CD4-positive, alpha-beta memory T cell (primary cell): ENCODE results near the gene IQSEC3. TPM values are rescaled to one million over a fixed set of nuclear protein-coding genes. Genes with fewer than 3 reads are reported as not detected.
"Not testable (repeated sequence)": the region's sequence is repeated elsewhere in the genome, so short reads cannot be mapped to it uniquely, and the experiment has no call there.

Source experiments
- CTCF ChIA-PET: fragments of 350-600 bp; sonication (Branson Sonifier 250); formaldehyde crosslinking; loops from one replicate; lab custom pipeline; 2021; ENCODE audit warnings: inconsistent platforms; ENCODE audit not compliant: partially characterized antibody; lab: Charles Lee
- POLR2A ChIA-PET: fragments of 350-600 bp; sonication (Branson Sonifier 250); formaldehyde crosslinking; loops from one replicate; lab custom pipeline; 2021; ENCODE audit not compliant: partially characterized antibody; lab: Charles Lee
- DNase-seq, 5 donors: peaks; one replicate each; pipeline versions ENCODE4 v3.0.0 to v3.0.0-alpha.2; 2020 to 2022; ENCODE audit warnings: mixed read lengths in 1 of 5
- H3K27ac ChIP-seq: one replicate; pipeline ENCODE4 v1.7.0; 2013; ENCODE audit warnings: low read depth, low read length
- H3K27me3 ChIP-seq: 2 replicates; pipeline ENCODE4 v1.7.0; 2013; ENCODE audit warnings: mild to moderate bottlenecking, low read length, moderate library complexity; ENCODE audit not compliant: insufficient read depth
- H3K36me3 ChIP-seq: 2 replicates; pipeline ENCODE4 v1.7.0; 2013; ENCODE audit warnings: mild to moderate bottlenecking, low read length, moderate library complexity; ENCODE audit not compliant: insufficient read depth
- H3K4me1 ChIP-seq: 2 replicates; pipeline ENCODE4 v1.7.0; 2013; ENCODE audit warnings: mild to moderate bottlenecking, low read length, moderate library complexity; ENCODE audit not compliant: insufficient read depth
- H3K4me3 ChIP-seq, 2 donors: one replicate each; pipeline ENCODE4 v1.7.0; 2013; ENCODE audit warnings: low read length in 2 of 2, mild to moderate bottlenecking in 1 of 2
- H3K9me3 ChIP-seq, 2 donors: one replicate each; pipeline ENCODE4 v1.7.0; 2013; ENCODE audit warnings: low read length in 2 of 2, control low read depth in 1 of 2; ENCODE audit not compliant: control insufficient read depth in 1 of 2
- H3K27ac Mint-ChIP-seq, 7 donors: one replicate each; pipeline ENCODE4 v1.8.0; 2020 to 2021; ENCODE audit warnings: mixed read lengths in 7 of 7, mild to moderate bottlenecking in 6 of 7, inconsistent platforms in 3 of 7, moderate library complexity in 3 of 7
- H3K27me3 Mint-ChIP-seq, 2 donors: one replicate each; pipeline ENCODE4 v1.8.0; 2020 to 2021; ENCODE audit warnings: mixed read lengths in 2 of 2
- H3K36me3 Mint-ChIP-seq, 2 donors: one replicate each; pipeline ENCODE4 v1.8.0; 2020 to 2021; ENCODE audit warnings: mixed read lengths in 2 of 2, inconsistent platforms in 1 of 2, mild to moderate bottlenecking in 1 of 2
- H3K4me1 Mint-ChIP-seq, 4 donors: one replicate each; pipeline ENCODE4 v1.8.0; 2020 to 2021; ENCODE audit warnings: mixed read lengths in 4 of 4, mild to moderate bottlenecking in 1 of 4
- H3K4me3 Mint-ChIP-seq, 8 donors: one replicate each; pipeline ENCODE4 v1.8.0; 2020 to 2021; ENCODE audit warnings: mixed read lengths in 8 of 8, mild to moderate bottlenecking in 7 of 8, moderate library complexity in 6 of 8, inconsistent platforms in 3 of 8
- H3K9me3 Mint-ChIP-seq, 8 donors: one replicate each; pipeline ENCODE4 v1.8.0; 2020 to 2021; ENCODE audit warnings: mixed read lengths in 8 of 8, mild to moderate bottlenecking in 5 of 8, inconsistent platforms in 3 of 8, moderate library complexity in 1 of 8
- intact Hi-C: fragments of 100-400 bp; cut with micrococcal nuclease; formaldehyde crosslinking; loops from one replicate; pipeline ENCODE4 v1.15.1; 2023
- polyA plus RNA-seq, 2 donors: library from polyadenylated mRNA; unstranded; fragments of 300-500 nt; fragmentation: Illumina TruSeq; gene quantifications; one replicate each; pipeline ENCODE4 v1.2.3, GENCODE V29; 2021
- total RNA-seq, 2 experiments: library from RNA; stranded (reverse); gene quantifications; one replicate each; pipeline ENCODE4 v1.2.3, GENCODE V29; 2021

The IQSEC3 gene
- total RNA-seq (under 1 TPM; 0.84 to 0.91 TPM), polyA plus RNA-seq (not detected)

DNA sequence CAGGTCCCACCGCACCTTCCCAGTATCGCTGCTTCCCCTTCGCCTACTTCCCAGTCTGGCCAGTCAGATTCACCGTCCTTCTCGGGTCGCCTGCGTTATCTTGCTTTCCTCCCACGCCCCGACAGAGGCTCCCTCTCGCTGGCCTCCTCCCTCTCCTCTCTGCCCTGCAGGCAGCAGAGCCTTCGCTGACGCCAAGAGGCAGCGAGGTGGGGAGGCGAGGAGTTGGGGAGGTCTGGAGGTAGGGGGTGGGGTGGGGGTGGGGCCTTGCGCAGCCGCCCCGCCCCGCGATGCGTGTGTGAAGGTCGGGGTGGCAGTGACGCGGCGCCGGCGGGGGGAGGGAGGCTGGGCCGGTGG lies at the start of gene IQSEC3:
Gene IQSEC3, plus strand, starts transcription at position 340 of the 354 bp plus-strand sequence. CDS start 116 bp downstream, outside the sequence.
- H3K36me3 ChIP-seq, intact Hi-C loops, H3K36me3 Mint-ChIP-seq, CTCF ChIA-PET, DNase-seq, H3K9me3 ChIP-seq, POLR2A ChIA-PET, H3K4me1 ChIP-seq, H3K4me3 ChIP-seq, H3K27ac Mint-ChIP-seq, H3K4me3 Mint-ChIP-seq, H3K27me3 ChIP-seq, H3K4me1 Mint-ChIP-seq, H3K27ac ChIP-seq: not testable (repeated sequence)
- Mint-ChIP-seq H3K27me3 (peaks cover 36% of the 10 kb centered on the region in 2 donors), H3K9me3 (peaks cover 0 to 13% (median 7%) of the 10 kb centered on the region in 8 donors)

DNA sequence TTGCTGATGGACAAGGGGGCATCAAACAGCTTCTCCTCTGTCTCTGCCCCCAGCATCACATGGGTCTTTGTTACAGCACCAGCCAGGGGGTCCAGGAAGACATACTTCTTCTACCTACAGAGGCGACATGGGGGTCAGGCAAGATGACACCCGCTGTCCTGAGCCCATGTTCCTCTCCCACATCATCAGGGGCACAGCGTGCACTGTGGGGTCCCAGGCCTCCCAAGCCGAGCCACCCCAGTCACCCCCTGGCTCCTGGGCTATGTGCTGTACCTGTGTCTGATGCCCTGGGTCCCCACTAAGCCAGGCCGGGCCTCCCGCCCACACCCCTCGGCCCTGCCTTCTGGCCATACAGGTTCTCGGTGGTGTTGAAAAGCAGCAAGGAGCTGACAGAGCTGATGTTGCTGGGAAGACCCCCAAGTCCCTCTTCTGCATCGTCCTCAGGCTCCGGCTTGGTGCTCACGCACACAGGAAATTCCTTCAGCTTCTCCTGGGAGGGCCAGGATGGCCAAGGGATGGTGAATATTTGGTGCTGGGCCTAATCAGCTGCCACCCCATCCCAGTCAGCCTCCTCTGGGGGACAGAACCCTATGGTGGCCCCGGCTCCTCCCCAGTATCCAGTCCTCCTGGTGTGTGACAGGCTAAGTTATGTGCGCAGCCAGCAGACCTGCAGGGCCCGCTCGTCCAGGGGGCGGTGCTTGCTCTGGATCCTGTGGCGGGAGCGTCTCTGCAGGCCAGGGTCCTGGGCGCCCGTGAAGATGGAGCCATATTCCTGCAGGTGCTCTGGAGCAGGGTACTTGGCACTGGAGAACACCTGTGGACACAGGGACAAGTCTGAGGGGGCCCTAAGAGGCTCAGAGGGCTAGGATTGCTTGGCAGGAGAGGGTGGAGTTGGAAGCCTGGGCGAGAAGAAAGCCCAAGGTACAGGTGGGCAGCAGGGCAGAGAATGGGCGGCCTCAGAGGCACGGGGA lies 48.9 kb upstream of the IQSEC3 start:
- H3K4me1 ChIP-seq, H3K27me3 ChIP-seq, H3K27me3 Mint-ChIP-seq, DNase-seq, H3K27ac ChIP-seq, H3K4me3 ChIP-seq, H3K9me3 ChIP-seq, H3K27ac Mint-ChIP-seq, H3K4me3 Mint-ChIP-seq, intact Hi-C loops, CTCF ChIA-PET, POLR2A ChIA-PET, H3K9me3 Mint-ChIP-seq: not testable (repeated sequence)
- Mint-ChIP-seq H3K36me3 (peaks cover 16 to 28% of the 10 kb centered on the region in 2 donors), H3K4me1 (peaks cover 10 to 25% (median 19%) of the 10 kb centered on the region in 4 donors)
- peaks cover 16% of the 10 kb centered on the region for H3K36me3 ChIP-seq

DNA sequence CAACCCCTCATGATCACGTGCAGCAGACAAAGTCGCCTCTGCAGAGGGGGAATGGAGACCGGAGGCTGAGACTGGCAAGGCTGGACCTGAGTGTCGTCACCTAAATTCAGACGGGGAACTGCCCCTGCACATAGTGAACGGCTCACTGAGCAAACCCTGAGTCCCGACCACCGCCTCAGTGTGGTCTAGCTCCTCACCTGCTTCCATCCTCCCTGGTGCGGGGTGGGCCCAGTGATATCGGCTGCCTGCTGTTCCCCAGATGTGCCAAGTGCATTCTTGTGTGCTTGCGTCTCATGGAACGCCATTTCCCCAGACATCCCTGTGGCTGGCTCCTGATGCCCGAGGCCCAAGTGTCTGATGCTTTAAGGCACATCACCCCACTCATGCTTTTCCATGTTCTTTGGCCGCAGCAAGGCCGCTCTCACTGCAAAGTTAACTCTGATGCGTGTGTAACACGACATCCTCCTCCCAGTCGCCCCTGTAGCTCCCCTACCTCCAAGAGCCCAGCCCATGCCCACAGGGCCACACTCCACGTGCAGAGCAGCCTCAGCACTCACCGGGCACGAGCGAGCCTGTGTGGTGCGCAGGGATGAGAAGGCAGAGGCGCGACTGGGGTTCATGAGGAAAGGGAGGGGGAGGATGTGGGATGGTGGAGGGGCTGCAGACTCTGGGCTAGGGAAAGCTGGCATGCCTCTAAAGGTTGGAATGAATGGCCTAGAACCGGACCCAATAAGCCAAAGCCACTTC lies 47.6 kb upstream of the IQSEC3 start:
- intact Hi-C loops, CTCF ChIA-PET, H3K27me3 Mint-ChIP-seq, H3K27ac ChIP-seq, H3K4me3 ChIP-seq, H3K9me3 Mint-ChIP-seq, H3K27me3 ChIP-seq, H3K27ac Mint-ChIP-seq, DNase-seq, POLR2A ChIA-PET, H3K4me1 ChIP-seq, H3K4me3 Mint-ChIP-seq, H3K9me3 ChIP-seq: not testable (repeated sequence)
- Mint-ChIP-seq H3K4me1 (peaks cover 10 to 25% (median 19%) of the 10 kb centered on the region in 4 donors), H3K36me3 (peaks cover 16 to 27% of the 10 kb centered on the region in 2 donors)
- peaks cover 16% of the 10 kb centered on the region for H3K36me3 ChIP-seq

DNA sequence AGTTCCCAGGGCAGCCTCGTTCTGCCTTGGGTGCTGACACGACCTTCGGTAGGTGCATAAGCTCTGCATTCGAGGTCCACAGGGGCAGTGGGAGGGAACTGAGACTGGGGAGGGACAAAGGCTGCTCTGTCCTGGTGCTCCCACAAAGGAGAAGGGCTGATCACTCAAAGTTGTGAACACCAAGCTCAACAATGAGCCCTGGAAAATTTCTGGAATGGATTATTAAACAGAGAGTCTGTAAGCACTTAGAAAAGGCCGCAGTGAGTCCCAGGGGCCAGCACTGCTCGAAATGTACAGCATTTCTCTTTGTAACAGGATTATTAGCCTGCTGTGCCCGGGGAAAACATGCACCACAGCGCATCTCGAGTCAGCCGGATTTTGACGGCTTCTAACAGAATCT lies 46.7 kb upstream of the IQSEC3 start:
- H3K27ac Mint-ChIP-seq, POLR2A ChIA-PET, H3K27ac ChIP-seq, CTCF ChIA-PET, H3K9me3 Mint-ChIP-seq, H3K9me3 ChIP-seq, H3K4me3 Mint-ChIP-seq, H3K27me3 ChIP-seq, intact Hi-C loops, H3K4me3 ChIP-seq, H3K4me1 ChIP-seq, H3K27me3 Mint-ChIP-seq, DNase-seq: not testable (repeated sequence)
- H3K4me1 Mint-ChIP-seq: peaks cover 10 to 25% (median 19%) of the 10 kb centered on the region in 4 donors
- H3K36me3 Mint-ChIP-seq: peaks cover 16 to 27% of the 10 kb centered on the region in 2 donors
- H3K36me3 ChIP-seq: peaks cover 16% of the 10 kb centered on the region

DNA sequence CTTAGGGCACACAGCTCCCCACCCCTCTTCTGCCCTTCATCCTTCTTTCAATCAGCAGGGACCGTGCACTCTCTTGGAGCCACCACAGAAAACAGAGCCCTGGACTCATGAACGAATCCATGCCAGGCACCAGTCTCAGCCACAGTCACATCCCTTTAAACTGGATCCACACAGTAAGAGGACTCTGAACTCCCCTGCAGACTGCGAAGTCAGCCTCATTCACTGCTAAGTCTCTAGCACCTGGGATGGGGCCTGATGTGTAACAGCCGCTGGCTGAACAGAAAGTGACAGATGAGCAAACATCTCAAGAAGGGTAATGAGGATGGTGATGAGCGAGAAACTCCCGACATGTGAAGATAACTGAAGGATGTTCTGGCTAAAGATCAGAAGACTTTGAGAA lies 45.8 kb upstream of the IQSEC3 start:
- H3K27me3 ChIP-seq: no peaks in the 10 kb centered on the region
- H3K4me1 ChIP-seq: peaks cover 9% of the 10 kb centered on the region
- Mint-ChIP-seq H3K4me3 (no peak overlapping the region), H3K4me1 (peaks cover 10 to 25% (median 19%) of the 10 kb centered on the region in 4 donors), H3K27ac (peak overlapping the region in 2 of 7 donors; percentile 71 to 74), H3K9me3 (no peaks in the 10 kb centered on the region), H3K36me3 (peaks cover 16 to 27% of the 10 kb centered on the region in 2 donors), H3K27me3 (no peaks in the 10 kb centered on the region)
- H3K36me3 ChIP-seq: peaks cover 16% of the 10 kb centered on the region
- ChIA-PET POLR2A (no interaction called here), CTCF (no interaction called here)
- intact Hi-C loops: no loop called here
- no peak for DNase-seq
- no peak overlapping the region for H3K4me3 ChIP-seq
- H3K9me3 ChIP-seq: no peaks in the 10 kb centered on the region
- H3K27ac ChIP-seq: no peak overlapping the region

DNA sequence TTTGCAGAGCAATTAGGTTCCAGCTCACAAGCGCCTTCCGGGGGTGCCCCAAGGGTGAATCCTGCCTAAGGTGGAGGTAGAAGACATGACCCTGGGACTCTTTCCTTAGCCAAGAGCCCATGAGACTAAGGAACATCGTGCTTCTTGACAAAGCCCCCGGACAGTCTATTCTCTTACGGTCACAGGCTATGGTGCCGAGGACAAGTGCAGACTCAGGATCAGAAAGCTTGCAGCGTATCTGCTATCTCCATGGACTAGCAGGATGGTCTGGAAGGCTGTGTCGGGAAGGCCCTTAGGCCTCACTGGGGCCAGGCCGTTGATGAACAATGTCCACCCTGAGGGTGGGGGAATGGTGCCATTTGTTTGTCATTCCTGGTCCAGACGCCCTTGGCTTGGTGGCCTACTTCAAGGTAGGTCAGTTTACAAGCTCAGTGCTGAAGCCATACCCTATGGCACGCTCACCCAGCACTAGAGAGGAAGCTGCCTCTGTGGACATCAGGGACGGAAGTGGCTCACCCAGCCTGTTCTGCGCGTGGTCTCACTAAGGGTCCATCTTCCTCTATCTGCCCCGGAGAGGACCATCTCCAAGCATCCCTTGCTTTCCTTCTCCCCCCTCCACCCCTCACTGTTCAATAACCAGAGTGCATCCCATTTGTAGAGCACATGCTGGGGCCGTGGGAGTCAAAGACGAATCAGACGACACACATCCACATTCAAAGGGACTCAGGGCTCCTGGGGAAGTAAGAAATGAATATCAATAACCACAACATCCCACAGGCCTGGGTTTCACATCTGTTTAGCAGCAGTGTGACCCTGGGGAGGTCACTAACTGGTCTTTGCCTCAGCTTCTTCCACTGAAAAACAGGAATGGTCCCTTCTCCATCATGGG lies 45.0 kb upstream of the IQSEC3 start:
- H3K27ac ChIP-seq: no peak overlapping the region
- no peaks in the 10 kb centered on the region for H3K9me3 ChIP-seq
- ChIA-PET CTCF (no interaction called here), POLR2A (no interaction called here)
- H3K27me3 Mint-ChIP-seq: no peaks in the 10 kb centered on the region
- H3K4me1 ChIP-seq: peaks cover 9% of the 10 kb centered on the region
- H3K36me3 Mint-ChIP-seq: peaks cover 16 to 27% of the 10 kb centered on the region in 2 donors
- no peaks in the 10 kb centered on the region for H3K27me3 ChIP-seq
- DNase-seq: no peak
- H3K36me3 ChIP-seq: peaks cover 16% of the 10 kb centered on the region
- intact Hi-C loops: no loop called here
- H3K4me3 Mint-ChIP-seq: no peak overlapping the region
- no peaks in the 10 kb centered on the region for H3K9me3 Mint-ChIP-seq
- H3K4me1 Mint-ChIP-seq: peaks cover 10 to 25% (median 19%) of the 10 kb centered on the region in 4 donors
- H3K27ac Mint-ChIP-seq: peak overlapping the region in 6 of 7 donors; percentile 3 to 77 (median 52)
- H3K4me3 ChIP-seq: no peak overlapping the region
